HEK293T (cell line): ENCODE measurements around the gene SLC36A3.

Source experiments
- ARNT ChIP-seq: fragments of 450-650 bp; IDR thresholded peaks from 2 replicates; pipeline ENCODE4 v1.6.1; 2017; ENCODE audit warnings: mild to moderate bottlenecking
- BHLHE40 ChIP-seq: fragments of 450-650 bp; IDR thresholded peaks from 2 replicates; pipeline ENCODE4 v1.6.1; 2016; ENCODE audit warnings: mild to moderate bottlenecking, moderate library complexity, borderline replicate concordance
- FOXA1 ChIP-seq: fragments of 450-650 bp; IDR thresholded peaks from 2 replicates; pipeline ENCODE4 v1.6.1; 2016; ENCODE audit warnings: mild to moderate bottlenecking
- L3MBTL2 ChIP-seq: fragments of 450-650 bp; conservative IDR thresholded peaks from 2 replicates; pipeline ENCODE4 v1.6.1; 2016; ENCODE audit warnings: mild to moderate bottlenecking
- PKNOX1 ChIP-seq: fragments of 450-650 bp; IDR thresholded peaks from 2 replicates; pipeline ENCODE4 v1.6.1; 2016
- SP1 ChIP-seq: fragments of 450-650 bp; IDR thresholded peaks from 2 replicates; pipeline ENCODE4 v1.6.1; 2017
- TARDBP ChIP-seq: fragments of 450-650 bp; IDR thresholded peaks from 2 replicates; pipeline ENCODE4 v1.6.1; 2016
- ZNF384 ChIP-seq: fragments of 450-650 bp; IDR thresholded peaks from 2 replicates; pipeline ENCODE4 v1.6.1; 2016

GRCh38 chr5:151245680-151246219 is 57.8 kb downstream of the SLC36A3 start:
- TF ChIP-seq BHLHE40 (no peak), SP1 (no peak), PKNOX1 (no peak), FOXA1 (no peak), ZNF384 (no peak), ARNT (no peak), TARDBP (no peak), L3MBTL2 (no peak)
